HG02885 (cell line): ENCODE results near the gene ERBB4.

Experiments used
- ATAC-seq: cut with Tn5 transposase; IDR thresholded peaks from one replicate; pipeline ENCODE4 v1.9.1; 2021; ENCODE audit warnings: mild to moderate bottlenecking; ENCODE audit not compliant: unreplicated experiment, poor library complexity

Gene ERBB4

GRCh38 chr2:212318636-212319035 lies 220.0 kb downstream of the ERBB4 start:
- no peak for ATAC-seq

- ATAC-seq = no peak
Observed at GRCh38 chr2:212314680-212315079, 223.9 kb downstream of the ERBB4 start.

GRCh38 chr2:212311807-212312404 lies 226.7 kb downstream of the ERBB4 start:
- no peak for ATAC-seq

- ATAC-seq = no peak
Observed at GRCh38 chr2:212299943-212300342, 238.7 kb downstream of the ERBB4 start.

- ATAC-seq = no peak
Observed at GRCh38 chr2:212299333-212299732, 239.3 kb downstream of the ERBB4 start.

- ATAC-seq = no peak
Observed at GRCh38 chr2:212295571-212295970, 243.0 kb downstream of the ERBB4 start.

GRCh38 chr2:212294816-212295215 lies 243.8 kb downstream of the ERBB4 start:
- no peak for ATAC-seq

- ATAC-seq = no peak
Observed at GRCh38 chr2:212289301-212289700, 249.3 kb downstream of the ERBB4 start.

GRCh38 chr2:212288308-212288707 lies 250.3 kb downstream of the ERBB4 start:
- ATAC-seq = no peak

GRCh38 chr2:212284166-212284565 lies 254.4 kb downstream of the ERBB4 start:
- ATAC-seq = no peak

- no peak for ATAC-seq
Observed at GRCh38 chr2:212282671-212283261, 255.8 kb downstream of the ERBB4 start.

- ATAC-seq = no peak
Observed at GRCh38 chr2:212276813-212277212, 261.8 kb downstream of the ERBB4 start.

- no peak for ATAC-seq
Observed at GRCh38 chr2:212274215-212274614, 264.4 kb downstream of the ERBB4 start.

- ATAC-seq = no peak
Observed at GRCh38 chr2:212271583-212271982, 267.0 kb downstream of the ERBB4 start.

- no peak for ATAC-seq
Observed at GRCh38 chr2:212269005-212269404, 269.6 kb downstream of the ERBB4 start.

GRCh38 chr2:212266297-212266696 lies 272.3 kb downstream of the ERBB4 start:
- ATAC-seq = no peak

GRCh38 chr2:212265777-212266176 lies 272.8 kb downstream of the ERBB4 start:
- ATAC-seq = no peak

- ATAC-seq = no peak
Observed at GRCh38 chr2:212264187-212264586, 274.4 kb downstream of the ERBB4 start.

GRCh38 chr2:212259226-212259625 lies 279.4 kb downstream of the ERBB4 start:
- ATAC-seq = no peak

- ATAC-seq = no peak
Observed at GRCh38 chr2:212254339-212254738, 284.3 kb downstream of the ERBB4 start.

- no peak for ATAC-seq
Observed at GRCh38 chr2:212249451-212249850, 289.2 kb downstream of the ERBB4 start.

GRCh38 chr2:212245880-212246279 lies 292.7 kb downstream of the ERBB4 start:
- ATAC-seq = no peak
